ENCODE measurements around the gene CDKAL1.

Gene CDKAL1

DNA sequence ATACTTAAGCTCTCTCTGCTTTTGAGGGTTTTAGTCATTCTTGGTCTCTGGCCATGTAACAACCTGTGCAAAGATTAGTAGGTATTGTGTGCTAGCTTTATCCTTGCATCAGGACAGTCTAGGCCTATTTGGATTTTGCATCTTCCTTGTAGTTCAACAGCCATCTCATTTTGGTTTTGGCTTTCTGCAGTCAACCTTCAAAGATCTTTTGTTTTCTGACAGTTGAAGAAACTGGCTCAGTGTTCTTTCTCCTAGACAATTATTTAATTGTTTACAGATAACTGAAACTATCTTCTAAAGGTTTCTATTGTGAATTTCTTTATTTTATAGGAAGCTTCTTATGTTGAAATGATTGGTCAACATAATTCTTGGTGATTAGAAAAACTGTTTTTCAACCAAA is 307.5 kb downstream of the CDKAL1 start:
- H2AFZ ChIP-seq (ENCODE audit: low read length) = no peak overlapping the region
- H3K9me2 ChIP-seq (replicated peaks; ENCODE audit: insufficient read depth, low read length) = no peaks in the 10 kb centered on the region
- TF ChIP-seq EZH2 (optimal IDR thresholded peaks at IDR 0.05; ENCODE audit: low read depth, low read length) (no peak), EZH2phosphoT487 (IDR thresholded peaks at IDR 0.05; ENCODE audit: low read length) (no peak), CTCF (IDR thresholded peaks at IDR 0.05; ENCODE audit: low read length) (no peak)
- H3K36me3 ChIP-seq (replicated peaks; ENCODE audit: insufficient read depth, low read length) = no peaks in the 10 kb centered on the region
- DNase-seq = no peak
- H3K9me3 ChIP-seq (replicated peaks; ENCODE audit: insufficient read depth, low read length) = no peaks in the 10 kb centered on the region
- H3K79me2 ChIP-seq (ENCODE audit: low read length) = no peaks in the 10 kb centered on the region
- no peak overlapping the region for H3K4me2 ChIP-seq (ENCODE audit: low read depth, low read length)
- no peaks in the 10 kb centered on the region for H3K4me1 ChIP-seq (ENCODE audit: low read length)
- no peaks in the 10 kb centered on the region for H4K20me1 ChIP-seq (ENCODE audit: insufficient read depth, low read length)
- H3F3A ChIP-seq (ENCODE audit: insufficient read depth, low read length) = no peaks in the 10 kb centered on the region
- no peak overlapping the region for H3K27ac ChIP-seq (ENCODE audit: low read length)
- no peaks in the 10 kb centered on the region for H3K27me3 ChIP-seq (replicated peaks; ENCODE audit: insufficient read depth, low read length)
- H3K4me3 ChIP-seq (ENCODE audit: low read length) = no peak overlapping the region
- no peak overlapping the region for H3K9ac ChIP-seq (ENCODE audit: low read length)

- Histone ChIP-seq H3K9me3 (replicated peaks; ENCODE audit: insufficient read depth, low read length) (no peaks in the 10 kb centered on the region), H3K27me3 (replicated peaks; ENCODE audit: insufficient read depth, low read length) (no peaks in the 10 kb centered on the region), H3F3A (ENCODE audit: insufficient read depth, low read length) (no peaks in the 10 kb centered on the region), H3K9ac (ENCODE audit: low read length) (no peak overlapping the region), H3K79me2 (ENCODE audit: low read length) (no peaks in the 10 kb centered on the region), H3K4me3 (ENCODE audit: low read length) (no peak overlapping the region), H3K36me3 (replicated peaks; ENCODE audit: insufficient read depth, low read length) (no peaks in the 10 kb centered on the region; the same call in 1 of the 2 replicates), H2AFZ (ENCODE audit: low read length) (no peak overlapping the region), H3K27ac (ENCODE audit: low read length) (no peak overlapping the region), H3K4me2 (ENCODE audit: low read depth, low read length) (no peak overlapping the region), H3K4me1 (ENCODE audit: low read length) (no peaks in the 10 kb centered on the region), H3K9me2 (replicated peaks; ENCODE audit: insufficient read depth, low read length) (no peaks in the 10 kb centered on the region), H4K20me1 (ENCODE audit: insufficient read depth, low read length) (no peaks in the 10 kb centered on the region)
- no peak for TF ChIP-seq CTCF (IDR thresholded peaks at IDR 0.05; ENCODE audit: low read length)
- TF ChIP-seq EZH2phosphoT487 (IDR thresholded peaks at IDR 0.05; ENCODE audit: low read length) = no peak
- no peak for TF ChIP-seq EZH2 (optimal IDR thresholded peaks at IDR 0.05; ENCODE audit: low read depth, low read length)
- DNase-seq = no peak
These were observed 311.3 kb downstream of the CDKAL1 start for GRCh38 chr6:20845592-20845991.

- no peak for DNase-seq
- H3K9ac ChIP-seq (ENCODE audit: low read length) = no peak overlapping the region
These were observed 312.4 kb downstream of the CDKAL1 start for GRCh38 chr6:20846602-20847028.

More at GRCh38 chr6:20846602-20847028, 312.4 kb downstream of the CDKAL1 start:
- Histone ChIP-seq H3K4me2 (ENCODE audit: low read depth, low read length) (no peak overlapping the region), H3K4me1 (ENCODE audit: low read length) (no peaks in the 10 kb centered on the region), H3K9me2 (replicated peaks; ENCODE audit: insufficient read depth, low read length) (no peaks in the 10 kb centered on the region), H3K79me2 (ENCODE audit: low read length) (no peaks in the 10 kb centered on the region), H3K27me3 (replicated peaks; ENCODE audit: insufficient read depth, low read length) (no peaks in the 10 kb centered on the region), H2AFZ (ENCODE audit: low read length) (no peak overlapping the region), H3K36me3 (replicated peaks; ENCODE audit: insufficient read depth, low read length) (no peaks in the 10 kb centered on the region; the same call in 1 of the 2 replicates), H3K4me3 (ENCODE audit: low read length) (no peak overlapping the region), H3K9me3 (replicated peaks; ENCODE audit: insufficient read depth, low read length) (no peaks in the 10 kb centered on the region), H3F3A (ENCODE audit: insufficient read depth, low read length) (no peaks in the 10 kb centered on the region), H3K27ac (ENCODE audit: low read length) (no peak overlapping the region), H4K20me1 (ENCODE audit: insufficient read depth, low read length) (no peaks in the 10 kb centered on the region)
- no peak for TF ChIP-seq CTCF (IDR thresholded peaks at IDR 0.05; ENCODE audit: low read length)
- TF ChIP-seq EZH2phosphoT487 (IDR thresholded peaks at IDR 0.05; ENCODE audit: low read length) = no peak
- no peak for TF ChIP-seq EZH2 (optimal IDR thresholded peaks at IDR 0.05; ENCODE audit: low read depth, low read length)
